OCI-M2 (cell line): ENCODE data around the gene LY9.
"Not testable (repeated sequence)": the region's sequence is repeated elsewhere in the genome, so short reads cannot be mapped to it uniquely, and the experiment has no call there.

Source experiments
- DNase-seq: peaks from one replicate; lab custom pipeline; 2025; ENCODE audit not compliant: unreplicated experiment; lab: John Stamatoyannopoulos, UW

LY9 gene

DNA sequence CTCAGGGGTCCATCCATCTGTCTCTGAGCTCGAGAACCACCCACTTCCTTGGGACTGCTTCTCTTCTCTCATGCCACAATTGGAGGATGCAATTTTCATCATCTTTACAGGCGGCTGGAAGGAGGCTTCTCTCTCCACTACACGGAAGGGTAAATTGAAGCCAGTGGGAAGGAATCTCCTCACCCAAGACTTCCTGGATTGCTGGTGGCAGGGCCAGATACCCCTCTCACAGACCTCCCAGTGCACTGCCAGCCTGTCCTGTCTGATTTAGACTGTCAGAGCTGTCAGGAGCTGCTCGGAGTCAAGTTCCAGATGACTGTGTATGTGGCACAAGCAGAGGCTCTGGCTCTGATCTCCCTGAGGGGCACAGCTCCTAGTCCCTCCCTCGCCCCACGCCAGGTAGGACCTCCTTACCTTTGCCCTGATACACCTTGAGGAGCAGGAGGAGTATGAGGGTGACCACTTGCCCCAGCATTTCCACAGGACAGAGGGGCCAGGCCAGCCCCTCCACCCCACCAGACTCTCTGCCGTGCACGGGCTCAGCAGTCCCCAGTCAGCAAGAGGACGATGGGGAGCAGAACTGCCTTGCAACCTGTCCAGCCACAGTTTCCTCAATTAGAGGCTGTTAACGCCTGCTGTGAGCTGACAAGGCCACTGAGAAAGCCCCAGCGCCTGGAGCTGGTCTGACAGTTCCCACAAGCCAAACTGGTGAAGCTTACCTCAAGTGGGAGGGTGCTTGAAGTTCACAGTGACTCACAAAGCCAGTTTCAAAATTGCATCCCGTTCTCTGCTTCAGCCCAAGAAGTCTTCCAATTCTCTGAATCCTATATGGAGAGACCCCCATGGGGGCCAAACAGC lies 66.5 kb downstream of the LY9 start, which contains the start of gene CD244:
Gene CD244, minus strand, starts transcription at position 685 of the 858 bp plus-strand sequence. Its CDS starts 210 bp downstream, at position 475.
- peak; percentile 26 for DNase-seq

GRCh38 chr1:160863061-160863773 lies 67.2 kb downstream of the LY9 start:
- DNase-seq: no peak

DNA sequence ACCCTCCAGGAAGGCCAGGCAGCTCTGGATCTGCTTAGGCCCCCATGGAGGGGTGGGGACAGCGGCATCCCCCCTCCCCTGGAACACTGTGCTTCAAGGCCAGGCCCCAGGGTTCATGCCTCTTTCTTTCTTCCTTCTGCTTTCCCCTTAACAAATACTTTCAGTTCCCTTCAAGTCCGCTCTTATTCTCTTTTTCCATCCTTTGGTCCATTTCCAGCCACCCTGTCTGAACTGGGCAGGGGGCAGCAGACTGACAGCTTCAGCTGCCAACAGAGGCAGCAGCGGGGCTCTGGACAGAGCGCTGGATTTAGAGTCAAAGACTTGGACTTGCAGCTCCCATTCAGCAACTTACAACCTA lies 67.8 kb downstream of the LY9 start:
- DNase-seq: no peak

DNA sequence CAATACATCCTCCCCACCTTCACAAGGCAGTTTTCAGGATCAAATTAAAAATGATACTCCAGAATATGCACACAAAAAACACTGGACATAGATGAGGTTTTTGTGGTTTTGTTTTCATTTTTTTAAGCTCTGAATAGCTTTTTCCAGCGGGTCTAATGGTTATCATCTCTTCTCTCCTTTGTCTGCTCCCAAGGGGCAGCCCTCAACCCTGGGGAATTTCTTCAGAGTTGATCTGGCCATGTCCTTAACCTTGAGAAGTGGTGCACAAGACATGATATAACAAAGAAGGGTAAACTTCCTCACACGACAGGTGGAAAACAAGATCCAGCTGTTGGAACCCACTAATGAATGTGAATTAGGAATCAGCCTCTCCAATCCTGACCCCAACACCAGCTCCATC lies 68.2 kb downstream of the LY9 start:
- DNase-seq: no peak

DNA sequence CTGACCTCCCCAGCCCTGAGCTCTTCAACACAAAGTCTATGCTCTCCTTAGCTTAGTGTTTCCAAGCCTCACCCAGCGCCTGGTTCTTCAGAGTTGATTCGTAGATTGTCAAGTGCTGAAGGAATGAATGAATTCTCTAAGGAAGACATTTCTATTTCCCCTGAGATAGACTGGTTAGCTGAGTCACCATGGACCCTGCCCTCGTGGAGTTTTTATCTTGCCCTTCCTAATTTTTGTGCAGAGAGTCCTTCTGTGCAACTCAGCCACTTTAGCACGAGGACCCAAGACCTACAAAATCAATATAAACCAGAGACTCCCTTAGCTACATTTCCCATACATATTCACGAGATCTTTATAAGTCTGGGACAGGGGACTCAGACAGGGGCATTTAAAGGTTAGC lies 69.4 kb downstream of the LY9 start:
- no peak for DNase-seq

GRCh38 chr1:160866001-160866694 lies 70.2 kb downstream of the LY9 start:
- no peak for DNase-seq

- DNase-seq: no peak
These were observed 70.8 kb downstream of the LY9 start for GRCh38 chr1:160866695-160867260.

DNA sequence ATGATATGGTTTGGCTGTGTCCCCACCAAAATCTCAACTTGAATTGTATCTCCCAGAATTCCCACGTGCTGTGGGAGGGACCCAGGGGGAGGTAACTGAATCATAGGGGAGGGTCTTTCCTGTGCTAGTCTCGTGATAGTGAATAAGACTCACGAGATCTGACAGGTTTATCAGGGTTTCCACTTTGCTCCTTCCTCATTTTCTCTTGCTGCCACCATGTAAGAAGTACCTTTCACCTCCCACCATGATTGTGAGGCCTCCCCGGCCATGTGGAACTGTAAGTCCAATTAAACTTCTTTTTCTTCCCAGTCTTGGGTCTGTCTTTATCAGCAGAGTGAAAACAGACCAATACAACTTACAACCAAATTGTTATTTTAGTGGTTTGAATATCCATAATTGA lies 71.7 kb downstream of the LY9 start:
- not testable (repeated sequence) for DNase-seq

- no peak for DNase-seq
These were observed 72.2 kb downstream of the LY9 start for GRCh38 chr1:160868141-160868540.

- no peak for DNase-seq
These were observed 79.0 kb downstream of the LY9 start for GRCh38 chr1:160874935-160875334.

DNA sequence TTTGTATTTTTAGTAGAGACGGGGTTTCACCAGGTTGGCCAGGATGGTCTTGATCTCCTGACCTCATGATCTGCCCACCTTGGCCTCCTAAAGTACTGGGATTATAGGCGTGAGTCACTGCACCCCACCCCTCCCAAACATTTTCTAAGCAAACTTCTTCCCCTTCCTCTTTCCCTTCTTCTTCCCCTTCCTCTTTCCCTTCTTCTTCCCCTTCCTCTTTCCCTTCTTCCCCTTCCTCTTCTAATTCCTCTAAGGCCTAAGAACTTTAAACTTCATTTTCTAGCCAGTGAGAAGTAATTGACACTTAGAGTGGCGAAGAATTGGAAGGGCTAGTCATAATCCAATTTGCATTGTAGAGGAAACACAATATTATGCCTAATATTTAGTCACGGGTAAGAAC lies 79.6 kb downstream of the LY9 start:
- not testable (repeated sequence) for DNase-seq

- DNase-seq: no peak
These were observed 80.3 kb downstream of the LY9 start for GRCh38 chr1:160876311-160876710.

DNA sequence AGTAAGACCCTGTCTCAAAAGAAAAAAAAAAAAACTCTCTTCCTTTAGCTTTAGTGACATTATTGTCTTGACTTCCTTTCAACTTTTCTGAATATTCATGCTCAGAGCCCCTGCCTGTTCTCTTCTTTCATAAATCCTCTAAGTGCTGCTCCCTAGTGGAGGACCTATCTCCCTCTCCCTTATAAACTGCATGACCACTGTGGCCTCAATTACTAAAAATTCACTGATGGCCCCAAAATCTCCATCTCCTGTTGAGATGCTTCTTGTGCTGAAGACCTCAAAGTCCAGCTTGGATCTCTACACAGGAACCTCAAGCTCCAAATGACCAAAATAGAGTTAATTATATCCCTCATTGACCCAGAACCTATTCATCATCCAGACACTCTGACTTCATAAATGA lies 81.2 kb downstream of the LY9 start:
- DNase-seq: no peak
